Left lobe of liver (tissue), 2 donors: ENCODE data around the gene ADARB2. TPM values are rescaled to one million over a fixed set of nuclear protein-coding genes. Genes with fewer than 3 reads are reported as not detected.

ENCODE experiments used
- ATAC-seq: fragments of 200-7000 bp; cut with Tn5 transposase; one replicate; pipeline ENCODE4 v1.9.1; 2020; ENCODE audit warnings: mild to moderate bottlenecking, moderate library complexity
- DNase-seq: peaks from one replicate; pipeline ENCODE4 v3.0.0-alpha.2; 2020; ENCODE audit warnings: low spot score
- total RNA-seq: library from RNA; stranded (reverse); gene quantifications from one replicate; pipeline ENCODE4 v1.2.1, GENCODE V29; 2021
- donor health status: DM: no; HTN: no; CAD: no; lungs with moderate emphysema.
- donor health status: DM: no; HTN: yes; CAD: no.

ADARB2 gene
- total RNA-seq, 1 donor from 2014 or later: 0.81 TPM

DNA sequence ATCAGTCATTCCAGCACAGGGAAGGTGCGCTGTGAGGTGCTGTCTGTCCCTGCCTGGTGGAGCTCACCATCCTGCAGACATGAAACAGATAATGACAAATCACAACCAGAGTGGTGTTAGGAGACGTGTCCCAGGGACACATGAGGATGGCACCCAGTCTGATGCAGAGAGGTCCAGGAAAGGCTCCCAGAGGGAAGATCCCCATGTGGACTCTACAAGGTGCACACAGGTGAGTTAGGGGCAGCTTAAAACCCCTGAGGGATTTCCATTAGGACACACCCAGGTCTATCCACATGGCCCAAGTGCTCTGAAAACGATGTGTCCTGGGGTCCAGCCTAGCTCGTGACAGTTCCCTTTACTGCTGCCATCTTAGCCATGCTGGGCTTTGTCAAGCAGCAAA lies 91.4 kb downstream of the ADARB2 start:
- ATAC-seq (no peak), DNase-seq (no peak)

- DNase-seq: no peak
- ATAC-seq: no peak
Measured at GRCh38 chr10:1644191-1644711, 93.1 kb downstream of the ADARB2 start.

- no peak for DNase-seq
Measured at GRCh38 chr10:1643908-1644179, 93.5 kb downstream of the ADARB2 start.

GRCh38 chr10:1643161-1643907 lies 94.0 kb downstream of the ADARB2 start:
- no peak for DNase-seq

More at GRCh38 chr10:1643908-1644179, 93.5 kb downstream of the ADARB2 start:
- no peak for ATAC-seq

GRCh38 chr10:1642600-1643160 lies 94.6 kb downstream of the ADARB2 start:
- DNase-seq: no peak
- no peak for ATAC-seq

More at GRCh38 chr10:1643161-1643907, 94.0 kb downstream of the ADARB2 start:
- ATAC-seq: no peak

- no peak for DNase-seq
- ATAC-seq: no peak
Measured at GRCh38 chr10:1641402-1641801, 95.9 kb downstream of the ADARB2 start.

DNA sequence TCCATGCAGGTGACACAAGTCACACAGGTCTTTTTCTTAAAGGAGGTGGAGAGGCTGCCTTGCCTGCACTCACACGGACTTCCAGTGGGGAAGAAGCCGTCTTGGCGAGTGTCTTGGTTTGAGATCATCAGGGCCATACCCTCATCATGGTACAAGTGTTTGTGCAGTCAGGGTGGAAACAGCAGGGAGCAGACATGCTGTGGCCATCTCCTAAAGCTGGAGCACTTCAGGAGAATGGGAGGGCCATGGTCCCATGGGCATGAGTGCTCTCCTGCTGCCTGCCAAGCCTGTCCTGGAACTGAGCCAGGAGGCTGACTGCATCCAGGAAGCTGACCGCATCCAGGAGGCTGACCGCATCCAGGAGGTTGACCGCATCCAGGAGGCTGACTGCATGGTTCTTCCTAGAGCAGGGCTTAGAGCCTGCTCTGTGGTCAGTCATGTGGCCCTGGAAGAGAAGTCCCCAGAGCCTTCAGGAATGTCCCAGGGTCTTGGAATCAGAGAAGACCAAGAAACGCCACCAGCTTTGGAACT lies 98.4 kb downstream of the ADARB2 start:
- no peak for ATAC-seq
- no peak for DNase-seq

- DNase-seq: no peak
- ATAC-seq: no peak
Measured at GRCh38 chr10:1635340-1635739, 102.0 kb downstream of the ADARB2 start.

GRCh38 chr10:1634239-1634638 lies 103.1 kb downstream of the ADARB2 start:
- no peak for DNase-seq
- ATAC-seq: no peak

- ATAC-seq: no peak
- no peak for DNase-seq
Measured at GRCh38 chr10:1633783-1634182, 103.5 kb downstream of the ADARB2 start.

- no peak for ATAC-seq
- no peak for DNase-seq
Measured at GRCh38 chr10:1632596-1632995, 104.7 kb downstream of the ADARB2 start.

DNA sequence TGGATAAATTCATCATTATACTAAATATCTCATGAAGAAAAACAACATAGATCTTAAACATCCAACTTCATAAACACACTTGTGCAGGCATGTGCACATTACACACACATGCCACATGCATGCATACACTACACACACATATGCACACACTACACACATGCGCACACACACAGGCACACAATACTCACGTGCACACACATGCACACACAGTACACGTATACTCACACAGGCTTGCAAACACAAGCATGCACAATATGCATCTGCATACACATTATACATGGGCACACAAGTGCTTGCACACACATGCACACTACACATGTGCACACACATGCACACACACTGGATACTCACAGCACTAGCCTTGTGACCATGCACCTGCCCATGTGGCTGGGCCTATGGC lies 105.2 kb downstream of the ADARB2 start:
- ATAC-seq: no peak
- no peak for DNase-seq

- ATAC-seq: no peak
- no peak for DNase-seq
Measured at GRCh38 chr10:1631282-1631681, 106.0 kb downstream of the ADARB2 start.

DNA sequence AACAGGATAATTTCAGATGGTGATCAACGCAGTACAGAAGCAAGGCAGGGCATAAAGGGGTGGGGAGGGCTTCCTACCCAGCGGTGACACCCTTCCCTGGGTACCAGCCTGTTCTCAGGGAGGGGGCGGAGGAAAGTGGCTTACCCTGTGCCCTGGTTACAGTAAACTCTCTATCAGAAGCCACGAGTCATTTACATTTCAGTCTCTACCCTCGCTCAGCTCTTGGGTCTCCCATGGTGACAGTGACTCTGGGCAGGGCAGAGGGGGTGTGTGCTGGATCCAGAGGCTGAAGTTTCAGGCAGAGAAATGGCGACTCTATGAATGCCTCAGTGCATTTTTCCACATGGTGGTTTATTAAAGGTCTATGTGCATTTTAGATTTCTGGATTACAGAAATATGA lies 107.0 kb downstream of the ADARB2 start:
- ATAC-seq (no peak), DNase-seq (no peak)

GRCh38 chr10:1629326-1630198 lies 107.8 kb downstream of the ADARB2 start:
- peak; percentile 7 for DNase-seq

DNA sequence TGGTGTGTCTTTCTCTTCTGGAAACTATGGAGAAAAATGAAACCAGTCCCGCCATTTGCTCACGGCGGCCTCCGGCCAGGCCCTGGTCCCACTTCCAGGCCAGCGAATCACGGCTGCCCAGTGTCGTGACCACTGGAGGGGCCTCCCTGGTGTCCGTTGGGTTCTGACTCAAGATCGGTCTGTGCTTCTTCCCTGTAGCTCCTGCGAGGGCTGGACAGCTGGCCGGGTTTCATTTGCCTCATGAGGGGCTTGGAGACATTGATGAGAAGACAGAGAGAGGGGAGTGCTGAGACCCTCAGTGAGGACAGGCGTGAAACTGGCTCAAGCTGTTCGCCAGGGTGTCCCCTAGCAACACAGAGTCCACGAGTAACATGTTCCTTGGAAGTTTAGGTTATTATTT lies 108.6 kb downstream of the ADARB2 start:
- ATAC-seq (no peak), DNase-seq (no peak)

More at GRCh38 chr10:1629326-1630198, 107.8 kb downstream of the ADARB2 start:
- ATAC-seq: no peak

DNA sequence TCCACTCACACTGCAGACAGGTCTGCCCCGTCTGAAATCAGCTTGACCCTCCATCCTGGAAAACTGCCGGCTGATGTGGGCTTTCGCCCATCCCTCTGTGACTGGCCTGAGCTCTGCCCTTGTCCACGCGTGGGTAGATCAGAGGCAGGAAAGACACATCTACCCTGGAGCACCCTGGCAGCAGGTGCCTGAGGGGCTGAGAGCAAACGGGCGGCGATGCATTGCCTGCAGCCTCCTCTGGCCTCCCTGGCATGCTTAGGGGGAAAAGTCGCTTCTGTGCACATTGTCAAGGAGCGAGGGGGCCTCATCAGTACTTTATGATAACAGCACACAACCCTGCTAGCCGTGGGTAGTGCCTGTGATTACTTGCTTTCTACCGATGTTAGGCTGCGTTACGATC lies 109.4 kb downstream of the ADARB2 start:
- no peak for DNase-seq
- ATAC-seq: no peak

- DNase-seq (no peak), ATAC-seq (no peak)
Measured at GRCh38 chr10:1626835-1627234, 110.5 kb downstream of the ADARB2 start.

DNA sequence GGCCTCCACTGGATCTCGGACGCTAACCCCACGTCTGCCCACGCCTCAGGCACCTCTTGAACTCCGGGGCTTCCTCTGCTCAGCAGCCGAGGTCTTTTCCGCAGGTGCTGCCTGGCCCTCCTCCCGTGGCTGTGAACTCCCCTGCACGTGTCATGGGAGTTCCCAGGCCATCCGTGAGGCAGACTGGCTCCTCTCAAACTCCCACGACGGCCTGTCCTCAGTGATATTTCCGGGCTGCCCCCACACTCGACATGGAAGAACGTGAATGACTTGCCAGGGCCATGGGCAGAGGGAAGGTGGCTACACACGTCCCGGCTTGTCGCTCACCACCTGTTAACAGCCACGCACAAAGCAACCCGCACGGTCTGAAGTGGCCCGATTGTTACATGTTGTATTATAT lies 110.9 kb downstream of the ADARB2 start:
- peak; percentile 27 for DNase-seq
- ATAC-seq: no peak

DNA sequence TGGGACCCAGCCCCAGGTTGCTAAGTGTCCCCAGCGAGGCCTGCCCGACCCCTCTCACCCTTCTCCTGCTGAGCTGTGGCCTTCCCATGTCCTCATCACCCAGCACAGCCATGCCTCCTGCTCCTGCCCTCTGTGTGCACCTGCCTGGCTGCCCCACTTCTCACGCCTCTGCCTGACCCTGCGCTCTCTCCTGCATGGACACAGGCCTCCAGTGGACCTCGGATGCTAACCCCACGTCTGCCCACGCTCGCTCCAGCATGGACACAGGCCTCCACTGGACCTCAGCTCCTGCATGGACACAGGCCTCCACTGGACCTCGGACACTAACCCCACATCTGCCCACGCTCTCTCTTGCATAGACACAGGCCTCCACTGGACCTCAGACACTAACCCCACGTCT lies 111.6 kb downstream of the ADARB2 start:
- ATAC-seq (no peak), DNase-seq (peak; percentile 26)

DNA sequence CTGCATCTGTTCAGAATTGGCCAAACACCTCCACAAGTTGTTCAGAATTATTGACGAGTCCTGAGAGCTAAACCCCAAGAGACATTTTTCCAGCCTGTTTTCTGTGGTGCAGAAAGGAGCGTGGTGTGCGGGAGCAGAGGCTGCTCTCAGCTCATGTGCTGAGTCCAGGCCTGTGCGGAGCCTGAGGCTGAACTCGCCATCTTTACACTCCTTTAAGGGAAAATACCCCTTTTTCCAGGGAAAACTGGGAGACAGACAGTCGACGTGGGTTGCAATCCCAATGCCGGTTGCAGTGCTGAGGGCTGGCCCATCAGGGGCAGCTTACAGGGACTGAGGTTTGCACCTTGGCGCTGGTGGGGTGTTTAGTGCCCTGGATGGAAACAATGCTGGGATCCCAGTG lies 112.2 kb downstream of the ADARB2 start:
- no peak for ATAC-seq
- peak; percentile 26 for DNase-seq
